HG02938 (cell line): ENCODE measurements around the gene NFE2L1.
A peak's percentile ranks its signal among the peaks of the same experiment; 100 is the strongest.

ENCODE experiments used
- ATAC-seq: cut with Tn5 transposase; IDR thresholded peaks from one replicate; pipeline ENCODE4 v1.9.1; 2021; ENCODE audit warnings: mild to moderate bottlenecking, moderate library complexity; ENCODE audit not compliant: unreplicated experiment

The NFE2L1 gene

GRCh38 chr17:48047113-48047740 lies 932 bp upstream of the NFE2L1 start:
- ATAC-seq, result no peak

- ATAC-seq, result peak; percentile 19
These were observed 396 bp downstream of the NFE2L1 start for GRCh38 chr17:48048384-48049126.

GRCh38 chr17:48051283-48051682 lies 3.1 kb downstream of the NFE2L1 start:
- ATAC-seq, result no peak

GRCh38 chr17:48051706-48052486 lies 3.7 kb downstream of the NFE2L1 start:
- no peak for ATAC-seq

- ATAC-seq, result no peak
These were observed 5.0 kb downstream of the NFE2L1 start for GRCh38 chr17:48052956-48053757.

GRCh38 chr17:48053758-48054237 lies 5.6 kb downstream of the NFE2L1 start:
- ATAC-seq, result no peak

- ATAC-seq, result no peak
These were observed 6.4 kb downstream of the NFE2L1 start for GRCh38 chr17:48054238-48055185.

- ATAC-seq, result no peak
These were observed 7.5 kb downstream of the NFE2L1 start for GRCh38 chr17:48055531-48056245.

GRCh38 chr17:48056246-48056745 lies 8.1 kb downstream of the NFE2L1 start:
- no peak for ATAC-seq

- no peak for ATAC-seq
These were observed 8.7 kb downstream of the NFE2L1 start for GRCh38 chr17:48056879-48057278.

GRCh38 chr17:48057626-48058025 lies 9.5 kb downstream of the NFE2L1 start:
- no peak for ATAC-seq

GRCh38 chr17:48058393-48059124 lies 10.4 kb downstream of the NFE2L1 start:
- ATAC-seq, result no peak

- no peak for ATAC-seq
These were observed 11.0 kb downstream of the NFE2L1 start for GRCh38 chr17:48059125-48059668.

- no peak for ATAC-seq
These were observed 12.1 kb downstream of the NFE2L1 start for GRCh38 chr17:48060249-48060648.

GRCh38 chr17:48062273-48062672 lies 14.1 kb downstream of the NFE2L1 start:
- ATAC-seq, result no peak

- ATAC-seq, result no peak
These were observed 16.5 kb downstream of the NFE2L1 start for GRCh38 chr17:48064638-48065037.

GRCh38 chr17:48066192-48066591 lies 18.0 kb downstream of the NFE2L1 start:
- no peak for ATAC-seq

- no peak for ATAC-seq
These were observed 18.5 kb downstream of the NFE2L1 start for GRCh38 chr17:48066656-48067055.
